ENCODE data around the gene RELCH. TPM values are rescaled to one million over a fixed set of nuclear protein-coding genes. Genes with fewer than 3 reads are reported as not detected.

RELCH gene
- polyA plus RNA-seq, 2 of the 4 experiments (the other 2 are of a cell fraction), result 13.5 to 17.5 TPM

GRCh38 chr18:62331581-62332356 lies 144.7 kb downstream of the RELCH start:
- 88% methylated on average over 8 of the region's 8 CpGs for WGBS (ENCODE audit: missing lambda C conversion rate)
- Histone ChIP-seq H3K27ac (no peak overlapping the region), H3K9me3 (no peaks in the 10 kb centered on the region), H3K4me3 (no peak overlapping the region), H3K4me2 (no peak overlapping the region), H3K4me1 (peaks cover 25% of the 10 kb centered on the region)
- CTCF ChIA-PET, result no interaction called here
- ATAC-seq (no peak), FAIRE-seq (no peak), DNase-seq (ENCODE audit: low read depth in 1 of 2, low spot score in 1 of 2) (no peak)
- TF ChIP-seq ZFP36 (IDR thresholded peaks at IDR 0.05; ENCODE audit: borderline replicate concordance, partially characterized antibody) (no peak), ATOH8 (CRISPR knock-in tag; IDR thresholded peaks at IDR 0.05; ENCODE audit: low read depth) (no peak), KDM5A (IDR thresholded peaks at IDR 0.05) (no peak), MAX (IDR thresholded peaks at IDR 0.05) (no peak), PBX3 (IDR thresholded peaks at IDR 0.05) (no peak), ELK1 (IDR thresholded peaks at IDR 0.05; ENCODE audit: low read depth, low read length) (no peak), RARB (CRISPR knock-in tag; IDR thresholded peaks at IDR 0.05) (no peak), SREBF2 (IDR thresholded peaks at IDR 0.05) (no peak), RNF2 (IDR thresholded peaks at IDR 0.05; ENCODE audit: borderline replicate concordance, low read depth) (no peak), EHMT2 (IDR thresholded peaks at IDR 0.05; ENCODE audit: low read depth) (no peak), NFE2L2 (conservative IDR thresholded peaks at IDR 0.05; ENCODE audit: low read length) (no peak), MYC (IDR thresholded peaks at IDR 0.05; ENCODE audit: borderline replicate concordance, low read length) (no peak), FOSL2 (IDR thresholded peaks at IDR 0.05) (no peak), FOSL2 (CRISPR knock-in tag; IDR thresholded peaks at IDR 0.05) (no peak), ZSCAN20 (CRISPR knock-in tag; IDR thresholded peaks at IDR 0.05) (no peak), CBX2 (IDR thresholded peaks at IDR 0.05; ENCODE audit: borderline replicate concordance, low read depth) (no peak), HMGXB4 (CRISPR knock-in tag; IDR thresholded peaks at IDR 0.05; ENCODE audit: borderline replicate concordance) (no peak), ZC3H11A (IDR thresholded peaks at IDR 0.05) (no peak)
- POLR2A ChIA-PET, result no interaction called here

- Histone ChIP-seq H3K4me1 (peaks cover 32% of the 10 kb centered on the region), H3K27ac (no peak overlapping the region), H3K9me3 (no peaks in the 10 kb centered on the region), H3K4me2 (no peak overlapping the region), H3K4me3 (no peak overlapping the region)
- 84% methylated on average over 3 of the region's 3 CpGs for WGBS (ENCODE audit: missing lambda C conversion rate)
- DNase-seq (ENCODE audit: low read depth in 1 of 2, low spot score in 1 of 2), result no peak
- ChIA-PET POLR2A (no interaction called here), CTCF (no interaction called here)
- ATAC-seq, result no peak
- TF ChIP-seq MYC (IDR thresholded peaks at IDR 0.05; ENCODE audit: borderline replicate concordance, low read length) (no peak), SMC3 (IDR thresholded peaks at IDR 0.05) (no peak), KDM1A (IDR thresholded peaks at IDR 0.05; ENCODE audit: low read depth) (no peak), RFX5 (IDR thresholded peaks at IDR 0.05) (no peak), CBX8 (IDR thresholded peaks at IDR 0.05) (no peak), GATA3 (IDR thresholded peaks at IDR 0.05; ENCODE audit: borderline replicate concordance) (no peak), CHD4 (IDR thresholded peaks at IDR 0.05; ENCODE audit: borderline replicate concordance) (no peak), MAZ (IDR thresholded peaks at IDR 0.05; ENCODE audit: borderline replicate concordance, low read depth, low read length) (no peak), ZC3H11A (IDR thresholded peaks at IDR 0.05) (no peak), NR3C1 (IDR thresholded peaks at IDR 0.05) (no peak)
- FAIRE-seq, result no peak
Measured at GRCh38 chr18:62332431-62332830, 145.4 kb downstream of the RELCH start.

Measured in A549 (cell line).